ENCODE results near the gene RITA1. TPM values are rescaled to one million over a fixed set of nuclear protein-coding genes. Genes with fewer than 3 reads are reported as not detected.
A peak's percentile ranks its signal among the peaks of the same experiment; 100 is the strongest.

Gene RITA1
- polyA plus RNA-seq, 2 of the 4 experiments (the other 2 are of a cell fraction) = 18.6 to 20.5 TPM

DNA sequence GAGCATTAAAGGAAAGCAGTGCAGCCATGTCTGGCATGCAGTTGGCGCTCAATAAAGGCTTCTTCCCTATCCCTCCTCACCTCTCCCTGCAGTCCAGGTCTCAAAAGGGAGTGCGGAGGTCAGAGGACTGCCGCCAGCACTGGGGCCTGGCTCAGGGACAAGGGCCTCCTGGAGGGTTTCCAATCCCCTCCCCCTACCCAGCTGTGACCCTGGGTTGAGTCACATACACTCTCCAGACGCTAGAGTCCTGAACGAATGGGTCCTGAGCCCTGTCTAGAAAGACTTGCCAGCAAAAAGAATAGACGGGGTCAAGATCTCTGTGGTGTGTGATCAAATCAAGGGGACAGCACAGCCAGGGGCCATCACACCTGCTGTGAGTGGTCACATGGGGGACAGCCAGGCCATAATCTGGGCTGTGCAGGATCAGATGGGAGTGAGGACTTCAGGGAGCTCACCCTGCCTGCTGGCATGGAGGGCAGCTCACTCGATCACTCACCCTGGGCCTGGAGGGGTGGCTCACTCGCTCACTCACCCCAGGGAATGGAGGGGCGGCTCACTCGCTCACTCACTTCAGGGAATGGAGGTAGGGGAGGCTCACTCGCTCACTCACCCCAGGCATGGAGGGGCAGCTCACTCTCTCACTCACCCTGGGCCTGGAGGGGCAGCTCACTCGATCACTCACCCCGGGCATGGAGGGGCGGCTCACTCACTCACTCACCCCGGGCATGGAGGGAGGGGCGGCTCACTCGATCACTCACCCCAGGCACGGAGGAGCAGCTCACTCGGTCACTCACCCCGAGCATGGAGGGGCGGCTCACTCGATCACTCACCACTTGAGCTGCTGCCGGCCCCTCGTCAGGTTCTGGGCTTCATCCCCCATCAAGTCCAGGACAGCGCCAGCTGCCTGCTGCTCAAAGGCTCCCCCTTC, 23.2 kb upstream of the RITA1 start:
- DNase-seq (ENCODE audit: low read depth in 1 of 2, low spot score in 1 of 2) = no peak
- Histone ChIP-seq H3K4me3 (no peak overlapping the region), H3K27ac (no peak overlapping the region), H3K4me2 (no peak overlapping the region), H3K4me1 (peaks cover 12% of the 10 kb centered on the region), H3K9me3 (no peaks in the 10 kb centered on the region)
- POLR2A ChIA-PET = interaction anchor here (0.6 kb wide), 1 partner anchor 9 kb away, joined by 4 read pairs; no protein-coding TSS in a partner anchor
- 79% methylated on average over 20 of the region's 25 CpGs for WGBS (ENCODE audit: missing lambda C conversion rate)
- peak; percentile 7 to 18; a peak in 3 of 6 replicates for ATAC-seq
- no peak for FAIRE-seq
- TF ChIP-seq ZNF302 (CRISPR knock-in tag; IDR thresholded peaks at IDR 0.05) = no peak
- no peak for TF ChIP-seq RARB (CRISPR knock-in tag; IDR thresholded peaks at IDR 0.05)
- TF ChIP-seq HDAC2 (IDR thresholded peaks at IDR 0.05) = no peak
- TF ChIP-seq, protein P1, sequence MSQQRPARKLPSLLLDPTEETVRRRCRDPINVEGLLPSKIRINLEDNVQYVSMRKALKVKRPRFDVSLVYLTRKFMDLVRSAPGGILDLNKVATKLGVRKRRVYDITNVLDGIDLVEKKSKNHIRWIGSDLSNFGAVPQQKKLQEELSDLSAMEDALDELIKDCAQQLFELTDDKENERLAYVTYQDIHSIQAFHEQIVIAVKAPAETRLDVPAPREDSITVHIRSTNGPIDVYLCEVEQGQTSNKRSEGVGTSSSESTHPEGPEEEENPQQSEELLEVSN (IDR thresholded peaks at IDR 0.05; ENCODE audit: borderline replicate concordance, low read depth) = no peak
- TF ChIP-seq JUN (IDR thresholded peaks at IDR 0.05) = no peak
- TF ChIP-seq SREBF2 (IDR thresholded peaks at IDR 0.05) = no peak
- no peak for TF ChIP-seq CBX2 (IDR thresholded peaks at IDR 0.05; ENCODE audit: borderline replicate concordance, low read depth)
- TF ChIP-seq CHD4 (IDR thresholded peaks at IDR 0.05; ENCODE audit: borderline replicate concordance) = no peak
- TF ChIP-seq, protein P2, sequence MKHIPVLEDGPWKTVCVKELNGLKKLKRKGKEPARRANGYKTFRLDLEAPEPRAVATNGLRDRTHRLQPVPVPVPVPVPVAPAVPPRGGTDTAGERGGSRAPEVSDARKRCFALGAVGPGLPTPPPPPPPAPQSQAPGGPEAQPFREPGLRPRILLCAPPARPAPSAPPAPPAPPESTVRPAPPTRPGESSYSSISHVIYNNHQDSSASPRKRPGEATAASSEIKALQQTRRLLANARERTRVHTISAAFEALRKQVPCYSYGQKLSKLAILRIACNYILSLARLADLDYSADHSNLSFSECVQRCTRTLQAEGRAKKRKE (CRISPR knock-in tag; IDR thresholded peaks at IDR 0.05; ENCODE audit: low read depth) = no peak
- no peak for TF ChIP-seq ZSCAN20 (CRISPR knock-in tag; IDR thresholded peaks at IDR 0.05)
- TF ChIP-seq POLR2A (IDR thresholded peaks at IDR 0.05; ENCODE audit: low read length) = no peak
- CTCF ChIA-PET = interaction anchor here (0.8 to 4.5 kb wide), 5 partner anchors 9 to 114 kb away, joined by 3 to 25 read pairs (median 4); no protein-coding TSS in a partner anchor

DNA sequence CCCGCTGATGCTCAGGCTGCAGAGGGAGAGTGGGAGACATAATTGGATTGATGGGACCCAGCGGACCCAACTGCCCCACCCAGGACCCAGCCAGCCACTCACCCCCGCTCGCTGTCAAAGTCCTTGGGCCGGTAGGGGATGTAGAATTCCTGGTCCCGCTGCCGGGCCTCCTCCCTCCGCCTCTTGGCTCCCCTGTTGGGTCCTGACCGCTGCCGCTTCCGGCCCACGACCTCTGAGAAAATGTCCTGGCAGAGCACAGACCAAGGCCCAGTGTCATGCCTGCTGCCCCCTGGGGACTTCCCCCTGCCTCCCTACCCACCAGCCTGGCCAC, 22.5 kb upstream of the RITA1 start:
- Histone ChIP-seq H3K4me1 (peaks cover 12% of the 10 kb centered on the region), H3K4me3 (no peak overlapping the region), H3K4me2 (no peak overlapping the region), H3K27ac (no peak overlapping the region), H3K9me3 (no peaks in the 10 kb centered on the region)
- TF ChIP-seq NR3C1 (IDR thresholded peaks at IDR 0.05) (no peak), BHLHE40 (IDR thresholded peaks at IDR 0.05; ENCODE audit: low read depth, low read length) (no peak), TFCP2L1 (CRISPR knock-in tag; IDR thresholded peaks at IDR 0.05) (no peak), PHF8 (IDR thresholded peaks at IDR 0.05; ENCODE audit: borderline replicate concordance, low read depth) (no peak), EHF (CRISPR knock-in tag; IDR thresholded peaks at IDR 0.05) (no peak)
- ATAC-seq (no peak), DNase-seq (ENCODE audit: low read depth in 1 of 2, low spot score in 1 of 2) (no peak), FAIRE-seq (no peak)
- ChIA-PET POLR2A (no interaction called here), CTCF (interaction anchor here (0.8 to 4.5 kb wide), 5 partner anchors 9 to 114 kb away, joined by 3 to 25 read pairs (median 4); no protein-coding TSS in a partner anchor)
- 94% methylated on average over 9 of the region's 12 CpGs for WGBS (ENCODE audit: missing lambda C conversion rate)

DNA sequence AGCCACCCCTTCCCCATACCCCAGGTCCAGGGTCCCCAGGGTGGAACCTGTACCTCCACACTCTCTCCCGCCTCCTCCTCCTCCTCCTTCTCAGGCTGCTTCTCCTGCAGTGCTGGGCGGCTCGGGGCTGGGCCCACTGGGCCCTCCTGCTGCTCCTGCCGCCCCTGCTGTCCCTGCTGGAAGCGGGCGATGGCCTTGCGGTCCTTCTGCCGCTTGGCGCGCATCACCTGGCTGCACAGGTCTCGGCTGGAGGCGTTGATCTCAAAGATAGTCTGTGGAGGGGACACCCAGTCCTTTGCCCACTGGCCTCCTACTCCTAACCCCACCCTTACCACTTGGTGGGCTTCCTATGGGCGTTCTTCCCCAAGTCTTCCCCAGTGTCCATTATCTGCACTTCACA, 21.5 kb upstream of the RITA1 start:
- ATAC-seq = no peak
- ChIA-PET CTCF (interaction anchor here (0.6 to 4.5 kb wide), 6 partner anchors 9 to 115 kb away, joined by 3 to 31 read pairs (median 8); no protein-coding TSS in a partner anchor), POLR2A (no interaction called here)
- Histone ChIP-seq H3K27ac (no peak overlapping the region), H3K4me3 (no peak overlapping the region), H3K4me2 (no peak overlapping the region), H3K9me3 (no peaks in the 10 kb centered on the region), H3K4me1 (peaks cover 12% of the 10 kb centered on the region)
- TF ChIP-seq ZC3H11A (IDR thresholded peaks at IDR 0.05) (no peak), RCOR1 (IDR thresholded peaks at IDR 0.05; ENCODE audit: low read depth, low read length) (no peak), FOXS1 (CRISPR knock-in tag; IDR thresholded peaks at IDR 0.05) (no peak), SREBF2 (IDR thresholded peaks at IDR 0.05) (no peak), HES2 (IDR thresholded peaks at IDR 0.05) (no peak), HOXA7 (CRISPR knock-in tag; IDR thresholded peaks at IDR 0.05) (no peak), RARB (CRISPR knock-in tag; IDR thresholded peaks at IDR 0.05) (no peak), HMGXB4 (CRISPR knock-in tag; IDR thresholded peaks at IDR 0.05; ENCODE audit: borderline replicate concordance) (no peak), HOXB5 (CRISPR knock-in tag; IDR thresholded peaks at IDR 0.05) (no peak), JUNB (IDR thresholded peaks at IDR 0.05) (no peak), KDM5A (IDR thresholded peaks at IDR 0.05) (no peak), BCL3 (IDR thresholded peaks at IDR 0.05) (no peak)
- DNase-seq (ENCODE audit: low read depth in 1 of 2, low spot score in 1 of 2) = no peak
- 97% methylated on average over 10 of the region's 13 CpGs for WGBS (ENCODE audit: missing lambda C conversion rate)
- no peak for FAIRE-seq
